Natural killer cell (primary cell): ENCODE results near the gene GSTM1. TPM values are rescaled to one million over a fixed set of nuclear protein-coding genes. Genes with fewer than 3 reads are reported as not detected.

ENCODE experiments used
- ATAC-seq, 3 donors: fragments of 150-1000 bp in 2 of 3; fragments of 200-7000 bp in 1 of 3; cut with Tn5 transposase; 1 replicate in 1 of 3; 2 replicates in 2 of 3; pipeline ENCODE4 v1.10.0; 2021; ENCODE audit warnings: mild to moderate bottlenecking in 2 of 3, moderate library complexity in 2 of 3
- DNase-seq, 2 donors: peaks; one replicate each; pipeline versions ENCODE4 v3.0.0 to v3.0.0-alpha.2; 2013 to 2021; ENCODE audit warnings: mixed read lengths in 1 of 2
- H3K27ac ChIP-seq: one replicate; pipeline ENCODE4 v1.5.1; 2013; ENCODE audit warnings: mild to moderate bottlenecking, low read length
- H3K27me3 ChIP-seq: one replicate; pipeline ENCODE4 v1.6.1; 2013; ENCODE audit warnings: low read length; ENCODE audit not compliant: control insufficient read depth, insufficient read depth
- H3K36me3 ChIP-seq: one replicate; pipeline ENCODE4 v1.6.1; 2013; ENCODE audit warnings: low read length; ENCODE audit not compliant: control insufficient read depth, insufficient read depth
- H3K4me1 ChIP-seq: one replicate; pipeline ENCODE4 v1.6.1; 2013; ENCODE audit warnings: low read length; ENCODE audit not compliant: control insufficient read depth, insufficient read depth
- H3K4me3 ChIP-seq: one replicate; pipeline ENCODE4 v1.5.1; 2013; ENCODE audit warnings: low read length
- H3K9me3 ChIP-seq: one replicate; pipeline ENCODE4 v1.6.1; 2013; ENCODE audit warnings: low read length; ENCODE audit not compliant: control insufficient read depth, insufficient read depth
- H3K27ac Mint-ChIP-seq, 2 donors: one replicate each; pipeline ENCODE4 v1.8.0; 2022; ENCODE audit warnings: mild to moderate bottlenecking in 2 of 2, mixed read lengths in 2 of 2, moderate library complexity in 1 of 2
- H3K27me3 Mint-ChIP-seq, 2 donors: one replicate each; pipeline ENCODE4 v1.8.0; 2022; ENCODE audit warnings: low read depth in 2 of 2, mixed read lengths in 2 of 2
- H3K36me3 Mint-ChIP-seq: one replicate; pipeline ENCODE4 v1.8.0; 2022; ENCODE audit warnings: mixed read lengths
- H3K4me1 Mint-ChIP-seq, 2 donors: one replicate each; pipeline ENCODE4 v1.8.0; 2022; ENCODE audit warnings: mixed read lengths in 2 of 2
- H3K4me3 Mint-ChIP-seq: one replicate; pipeline ENCODE4 v1.8.0; 2022; ENCODE audit warnings: mild to moderate bottlenecking, moderate library complexity, mixed read lengths
- H3K9me3 Mint-ChIP-seq, 2 donors: one replicate each; pipeline ENCODE4 v1.8.0; 2022; ENCODE audit warnings: mixed read lengths in 2 of 2
- WGBS: methylation state at CpG from one replicate; pipeline ENCODE4 v1.1.7; 2013; ENCODE audit warnings: missing lambda C conversion rate; ENCODE audit not compliant: insufficient coverage; 5-methylcytosine and 5-hydroxymethylcytosine counted together
- intact Hi-C: fragments of 100-400 bp; cut with micrococcal nuclease; formaldehyde crosslinking; loops from one replicate; pipeline ENCODE4 v1.14.2; 2022
- total RNA-seq, 4 donors: library from RNA; stranded (reverse); fragments of 120-200 nt in 1 of 4; gene quantifications; one replicate each; pipeline versions ENCODE4 v1.2.3 to v1.2.4, GENCODE V29; 2013 to 2022
- TF ChIP-seq, protein P1 (sequence below): fragments of 200-600 bp; IDR thresholded peaks from one replicate; pipeline ENCODE4 v1.8.0; 2022; ENCODE audit warnings: antibody characterized with exemption

The GSTM1 gene
- total RNA-seq, 3 donors from 2014 or later (not counting 1 experiment from before 2014, with no cell fraction given): 31.9 to 34.7 TPM; not detected in 1

DNA sequence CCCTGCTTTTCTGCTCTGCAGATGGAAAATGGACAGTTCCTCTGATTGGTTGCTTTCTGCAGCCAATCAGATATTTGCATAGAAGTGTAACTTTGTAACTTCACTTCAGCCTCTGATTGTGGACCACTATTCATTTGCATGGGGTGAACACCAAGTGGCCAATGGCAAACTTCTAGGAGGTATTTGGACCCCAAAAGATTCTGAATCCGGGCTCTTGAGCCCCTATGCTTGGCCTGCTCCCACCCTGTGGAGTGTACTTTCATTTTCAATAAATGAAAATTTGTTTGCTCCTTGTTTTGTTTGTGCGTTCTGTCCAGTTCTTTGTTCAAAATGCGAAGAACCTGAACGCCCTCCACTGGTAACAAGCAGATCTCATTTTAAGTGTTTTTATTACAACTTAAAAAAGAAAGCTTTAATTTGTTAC is 38.1 kb upstream of the GSTM1 start:
- Mint-ChIP-seq H3K4me1 (no peaks in the 10 kb centered on the region), H3K27me3 (peaks cover 8 to 25% of the 10 kb centered on the region in 2 donors), H3K27ac (no peak overlapping the region), H3K36me3 (no peaks in the 10 kb centered on the region), H3K9me3 (no peaks in the 10 kb centered on the region), H3K4me3 (no peak overlapping the region)
- 72% methylated on average over 3 of the region's 4 CpGs for WGBS
- peak in 1 of 2 donors; percentile 5 for DNase-seq
- no peaks in the 10 kb centered on the region for H3K27me3 ChIP-seq
- H3K4me1 ChIP-seq: no peaks in the 10 kb centered on the region
- no peaks in the 10 kb centered on the region for H3K36me3 ChIP-seq
- TF ChIP-seq, protein P1, sequence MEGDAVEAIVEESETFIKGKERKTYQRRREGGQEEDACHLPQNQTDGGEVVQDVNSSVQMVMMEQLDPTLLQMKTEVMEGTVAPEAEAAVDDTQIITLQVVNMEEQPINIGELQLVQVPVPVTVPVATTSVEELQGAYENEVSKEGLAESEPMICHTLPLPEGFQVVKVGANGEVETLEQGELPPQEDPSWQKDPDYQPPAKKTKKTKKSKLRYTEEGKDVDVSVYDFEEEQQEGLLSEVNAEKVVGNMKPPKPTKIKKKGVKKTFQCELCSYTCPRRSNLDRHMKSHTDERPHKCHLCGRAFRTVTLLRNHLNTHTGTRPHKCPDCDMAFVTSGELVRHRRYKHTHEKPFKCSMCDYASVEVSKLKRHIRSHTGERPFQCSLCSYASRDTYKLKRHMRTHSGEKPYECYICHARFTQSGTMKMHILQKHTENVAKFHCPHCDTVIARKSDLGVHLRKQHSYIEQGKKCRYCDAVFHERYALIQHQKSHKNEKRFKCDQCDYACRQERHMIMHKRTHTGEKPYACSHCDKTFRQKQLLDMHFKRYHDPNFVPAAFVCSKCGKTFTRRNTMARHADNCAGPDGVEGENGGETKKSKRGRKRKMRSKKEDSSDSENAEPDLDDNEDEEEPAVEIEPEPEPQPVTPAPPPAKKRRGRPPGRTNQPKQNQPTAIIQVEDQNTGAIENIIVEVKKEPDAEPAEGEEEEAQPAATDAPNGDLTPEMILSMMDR: no peak
- intact Hi-C loops: no loop called here
- no peak for ATAC-seq
- no peak overlapping the region for H3K4me3 ChIP-seq
- no peak overlapping the region for H3K27ac ChIP-seq
- no peaks in the 10 kb centered on the region for H3K9me3 ChIP-seq

DNA sequence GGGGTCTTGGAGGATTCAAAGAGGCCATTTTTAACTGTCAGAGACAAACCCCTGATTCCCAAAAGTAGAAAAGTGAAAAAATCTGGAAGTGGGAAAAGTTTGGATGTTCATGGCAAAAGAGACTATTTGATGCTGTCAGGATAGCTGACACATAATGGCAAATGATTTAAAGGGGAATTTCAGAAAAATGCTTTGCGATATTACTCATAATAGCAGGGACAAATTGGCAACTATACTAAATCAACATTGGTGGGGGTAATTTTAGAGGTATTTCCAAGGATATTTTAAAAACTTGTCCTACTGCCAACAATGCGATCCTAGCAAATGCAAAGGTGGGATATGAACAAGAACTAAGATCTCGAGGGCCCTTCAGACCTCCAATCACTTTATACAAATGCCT is 37.0 kb upstream of the GSTM1 start:
- H3K36me3 ChIP-seq: no peaks in the 10 kb centered on the region
- Mint-ChIP-seq H3K36me3 (no peaks in the 10 kb centered on the region), H3K27ac (no peak overlapping the region), H3K9me3 (no peaks in the 10 kb centered on the region), H3K4me1 (peaks cover 8 to 10% of the 10 kb centered on the region in 2 donors), H3K4me3 (no peak overlapping the region), H3K27me3 (peaks cover 11 to 25% of the 10 kb centered on the region in 2 donors)
- H3K27me3 ChIP-seq: no peaks in the 10 kb centered on the region
- TF ChIP-seq, protein P1: no peak
- no peaks in the 10 kb centered on the region for H3K9me3 ChIP-seq
- DNase-seq (peak in 1 of 2 donors; percentile 0), ATAC-seq (no peak)
- H3K4me1 ChIP-seq: peaks cover 7% of the 10 kb centered on the region
- 100% methylated on average over 3 of the region's 3 CpGs for WGBS
- no peak overlapping the region for H3K4me3 ChIP-seq
- no peak overlapping the region for H3K27ac ChIP-seq
- intact Hi-C loops: no loop called here

DNA sequence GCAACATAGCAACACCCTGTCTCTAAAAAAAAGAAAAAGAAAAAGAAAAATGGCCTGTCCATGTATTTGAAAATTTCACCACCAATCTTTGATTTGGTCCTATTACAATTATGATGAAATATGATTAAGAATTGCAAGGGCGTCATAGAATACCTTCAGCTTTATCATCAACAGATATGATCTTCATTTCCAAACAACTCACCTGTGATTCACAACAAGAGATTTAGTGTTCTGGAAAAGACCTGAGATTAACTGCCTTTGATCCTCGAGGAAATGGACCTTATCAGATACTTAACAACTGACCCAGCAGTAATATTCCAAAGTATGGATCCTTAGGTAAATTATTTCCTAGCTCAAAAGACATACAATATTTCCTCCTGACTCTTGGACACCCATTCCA is 35.2 kb upstream of the GSTM1 start:
- peaks cover 11 to 25% of the 10 kb centered on the region in 2 donors for H3K27me3 Mint-ChIP-seq
- DNase-seq (peak in 1 of 2 donors; percentile 0), ATAC-seq (no peak)
- no peaks in the 10 kb centered on the region for H3K27me3 ChIP-seq
- H3K9me3 ChIP-seq: no peaks in the 10 kb centered on the region
- no peaks in the 10 kb centered on the region for H3K9me3 Mint-ChIP-seq
- no peak overlapping the region for H3K27ac ChIP-seq
- H3K36me3 ChIP-seq: no peaks in the 10 kb centered on the region
- H3K4me1 ChIP-seq: peaks cover 20% of the 10 kb centered on the region
- H3K27ac Mint-ChIP-seq: no peak overlapping the region
- H3K4me1 Mint-ChIP-seq: peaks cover 16 to 20% of the 10 kb centered on the region in 2 donors
- H3K4me3 Mint-ChIP-seq: no peak overlapping the region
- WGBS: 72% methylated on average over 1 of the region's 2 CpGs
- intact Hi-C loops: no loop called here
- TF ChIP-seq, protein P1: no peak
- no peaks in the 10 kb centered on the region for H3K36me3 Mint-ChIP-seq
- no peak overlapping the region for H3K4me3 ChIP-seq

DNA sequence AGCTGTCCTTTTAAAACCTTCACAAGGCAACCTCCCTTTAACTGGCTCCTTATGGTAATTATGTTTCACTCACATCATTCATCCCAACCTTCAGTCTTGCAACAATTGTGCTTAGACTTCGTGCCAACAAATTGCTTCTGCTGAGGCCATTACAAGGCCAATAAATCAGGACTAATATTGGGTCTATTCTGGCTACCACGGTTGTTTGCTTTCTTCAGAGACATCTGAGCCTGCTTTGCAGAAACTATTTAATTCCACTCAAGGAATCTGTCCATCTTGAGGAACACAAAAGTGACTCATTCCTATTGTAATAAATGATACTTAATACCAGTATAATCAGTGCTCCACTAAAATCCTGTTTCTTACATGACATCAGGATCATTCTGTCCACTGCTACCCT is 34.3 kb upstream of the GSTM1 start:
- Mint-ChIP-seq H3K4me3 (peak overlapping the region; percentile 3), H3K36me3 (no peaks in the 10 kb centered on the region), H3K27me3 (peaks cover 11 to 25% of the 10 kb centered on the region in 2 donors), H3K27ac (no peak overlapping the region), H3K9me3 (no peaks in the 10 kb centered on the region), H3K4me1 (peaks cover 16 to 25% of the 10 kb centered on the region in 2 donors)
- ATAC-seq (no peak), DNase-seq (peak in 1 of 2 donors; percentile 1)
- Histone ChIP-seq H3K4me1 (peaks cover 20% of the 10 kb centered on the region), H3K4me3 (no peak overlapping the region), H3K27me3 (no peaks in the 10 kb centered on the region), H3K27ac (no peak overlapping the region), H3K36me3 (no peaks in the 10 kb centered on the region), H3K9me3 (no peaks in the 10 kb centered on the region)
- TF ChIP-seq, protein P1: no peak
- intact Hi-C loops: no loop called here
- WGBS: 86% methylated on average over 2 of the region's 2 CpGs
